ENCODE measurements around the gene HCAR2.
"Not testable (repeated sequence)": the region's sequence is repeated elsewhere in the genome, so short reads cannot be mapped to it uniquely, and the experiment has no call there.

GRCh38 chr12:122676015-122676414 lies 27.1 kb downstream of the HCAR2 start:
- TF ChIP-seq TAF1 (IDR thresholded peaks at IDR 0.05; ENCODE audit: borderline replicate concordance, low read depth, low read length); POLR2AphosphoS5 (IDR thresholded peaks at IDR 0.05; ENCODE audit: low read depth, low read length); POLR2A (IDR thresholded peaks at IDR 0.05; ENCODE audit: low read depth, low read length): not testable (repeated sequence)

Data from GM12892 (cell line).